HG03108 (cell line): ENCODE measurements around the gene ARHGAP19.

Experiments used
- ATAC-seq: cut with Tn5 transposase; IDR thresholded peaks from one replicate; pipeline ENCODE4 v1.9.1; 2021; ENCODE audit warnings: moderate library complexity; ENCODE audit not compliant: unreplicated experiment

Gene ARHGAP19

DNA sequence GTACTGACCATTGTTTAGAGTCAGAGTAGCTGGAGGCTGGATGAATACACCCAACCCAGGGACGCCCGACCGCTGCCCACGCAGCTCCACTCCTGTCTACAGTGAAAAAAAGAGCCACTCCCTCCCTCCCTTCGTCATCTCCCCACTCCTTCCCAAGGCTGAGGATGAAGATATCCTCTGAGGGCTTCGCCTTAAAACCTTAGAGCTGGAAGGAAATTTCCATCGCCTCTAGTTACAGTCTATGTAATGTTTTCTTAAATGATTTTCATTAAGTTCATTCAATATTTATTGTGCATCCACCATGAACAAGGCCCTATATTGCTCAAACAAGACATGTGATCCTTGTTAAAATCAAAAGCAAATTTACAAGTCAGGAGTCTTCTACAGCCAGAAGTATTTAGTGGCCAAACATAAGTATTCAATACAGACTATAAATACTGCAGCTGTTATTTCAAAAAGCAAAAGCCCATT, 95.4 kb downstream of the ARHGAP19 start:
- no peak for ATAC-seq

DNA sequence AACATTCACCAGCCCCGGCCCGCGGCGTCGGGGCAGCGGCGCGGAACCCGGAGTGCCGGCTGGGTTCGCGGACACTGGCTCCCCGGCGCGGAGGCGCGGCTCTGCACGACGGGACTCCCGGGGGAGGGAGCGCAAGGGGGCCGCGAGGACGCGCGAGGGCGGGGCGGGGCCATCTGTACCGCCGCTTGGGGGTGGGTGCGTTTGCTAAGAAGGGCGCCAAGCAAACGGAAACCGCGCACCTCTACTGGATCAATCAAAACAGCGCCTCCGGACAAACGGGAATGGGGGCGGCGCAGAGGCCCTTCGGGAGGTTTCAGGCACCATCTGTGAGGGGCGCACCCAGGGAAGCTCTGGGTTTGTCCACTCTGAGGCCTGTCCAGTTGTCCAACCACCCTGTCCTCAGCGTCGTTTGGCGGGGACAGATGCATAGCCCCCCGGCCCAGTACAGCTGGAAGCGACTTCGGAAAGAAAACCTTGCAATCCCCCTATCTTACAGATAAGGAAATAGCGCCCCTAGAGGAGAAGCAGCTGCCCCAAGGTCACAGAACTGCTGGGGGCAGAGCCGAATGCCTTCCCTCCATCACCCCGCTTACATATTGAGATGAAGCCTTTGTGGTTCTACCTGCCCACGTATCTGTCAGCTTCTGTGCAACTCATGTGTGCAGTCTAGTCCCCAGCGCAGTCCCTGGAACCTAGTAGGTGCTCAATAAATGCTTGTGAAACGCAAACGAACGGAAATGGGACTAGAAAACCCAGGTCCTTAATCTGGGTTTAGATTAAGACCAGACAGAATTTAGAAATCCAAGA, 96.0 kb downstream of the ARHGAP19 start:
- ATAC-seq: no peak

DNA sequence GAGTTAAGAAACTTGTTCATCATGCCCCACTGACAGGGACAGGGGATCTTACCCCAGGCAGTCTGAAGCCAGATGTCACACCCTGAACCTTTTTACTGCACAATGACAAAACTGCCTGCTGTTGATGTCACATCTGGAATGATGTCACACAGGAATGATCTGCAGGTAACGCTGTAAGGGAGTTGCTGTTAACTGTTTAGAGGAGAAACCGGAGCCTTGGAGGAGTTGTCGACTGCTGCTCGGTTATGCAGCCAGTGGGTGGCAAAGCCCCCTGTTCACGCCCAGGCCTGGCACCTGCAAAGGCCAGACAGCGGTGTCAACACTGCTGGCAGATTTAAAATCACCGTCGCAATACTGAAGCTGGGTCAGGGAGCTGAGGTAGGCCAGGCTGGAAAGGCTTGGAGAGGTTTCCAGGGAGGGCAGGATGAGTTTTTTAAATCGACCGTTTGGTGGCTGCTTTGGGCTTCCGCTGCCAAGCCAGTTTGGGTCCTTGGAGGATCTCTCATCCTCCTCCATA, 96.7 kb downstream of the ARHGAP19 start:
- no peak for ATAC-seq

DNA sequence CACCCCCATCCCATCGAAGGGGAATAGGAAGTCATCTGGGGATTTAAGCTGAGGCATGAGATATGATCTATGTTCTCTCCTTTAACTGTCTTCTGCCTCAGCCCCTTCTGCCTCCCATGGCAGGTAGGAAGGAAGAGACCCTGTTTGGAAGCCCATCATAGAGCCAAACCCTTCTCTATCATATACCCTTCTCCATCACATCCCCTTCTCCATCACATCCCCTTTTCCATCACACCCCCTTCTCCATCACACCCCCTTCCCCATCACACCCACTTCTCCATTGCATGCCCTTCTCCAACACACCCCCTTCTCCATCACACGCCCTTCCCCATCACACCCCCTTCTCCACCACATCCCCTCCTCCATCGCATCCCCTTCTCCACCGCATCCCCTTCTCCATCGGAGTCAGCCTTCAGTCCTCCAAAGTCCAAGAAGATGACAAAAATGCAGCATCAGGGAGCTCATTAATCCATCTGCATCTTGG, 99.4 kb downstream of the ARHGAP19 start:
- ATAC-seq: no peak

DNA sequence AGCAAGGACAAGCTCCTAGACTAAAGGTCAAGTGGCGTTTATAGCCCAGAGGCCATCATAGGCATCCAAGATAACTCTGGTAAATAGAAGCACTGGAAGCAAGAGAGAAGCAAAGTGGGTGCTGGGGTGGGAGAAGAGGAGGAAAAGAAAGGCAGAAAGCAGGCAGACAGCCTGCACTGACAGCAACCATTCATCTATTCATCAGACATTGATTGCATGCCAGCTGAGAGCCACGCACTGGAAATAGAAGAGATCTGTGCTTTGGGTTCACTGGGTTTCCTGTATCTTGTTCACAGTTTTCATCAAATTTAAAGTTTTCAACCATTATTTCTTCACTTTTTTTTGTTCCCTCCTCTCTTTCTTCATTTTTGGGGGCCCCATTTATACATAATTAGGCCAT, 102.0 kb downstream of the ARHGAP19 start:
- no peak for ATAC-seq

DNA sequence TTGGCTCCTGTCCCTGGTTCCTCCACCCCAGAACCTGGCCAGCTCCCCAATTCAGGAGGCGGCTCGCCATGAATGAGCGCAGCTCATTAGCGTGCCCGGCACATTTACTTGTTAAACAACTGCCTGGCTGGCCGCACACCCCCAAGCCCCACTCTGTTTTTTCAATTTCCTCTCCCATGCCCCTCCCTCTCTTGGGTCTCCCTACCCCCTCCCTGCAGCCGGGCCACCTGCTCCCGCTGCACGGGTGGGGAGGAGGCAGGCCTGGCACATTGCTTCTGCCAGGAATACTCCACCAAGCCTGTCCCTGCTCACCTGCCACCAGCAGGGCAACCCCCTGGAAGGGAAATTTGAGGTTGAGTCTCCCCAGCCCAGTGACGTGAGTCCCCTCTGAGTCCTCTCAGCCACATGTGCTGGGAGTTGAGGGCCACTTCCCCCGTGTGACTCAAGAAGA, 104.2 kb downstream of the ARHGAP19 start:
- no peak for ATAC-seq

DNA sequence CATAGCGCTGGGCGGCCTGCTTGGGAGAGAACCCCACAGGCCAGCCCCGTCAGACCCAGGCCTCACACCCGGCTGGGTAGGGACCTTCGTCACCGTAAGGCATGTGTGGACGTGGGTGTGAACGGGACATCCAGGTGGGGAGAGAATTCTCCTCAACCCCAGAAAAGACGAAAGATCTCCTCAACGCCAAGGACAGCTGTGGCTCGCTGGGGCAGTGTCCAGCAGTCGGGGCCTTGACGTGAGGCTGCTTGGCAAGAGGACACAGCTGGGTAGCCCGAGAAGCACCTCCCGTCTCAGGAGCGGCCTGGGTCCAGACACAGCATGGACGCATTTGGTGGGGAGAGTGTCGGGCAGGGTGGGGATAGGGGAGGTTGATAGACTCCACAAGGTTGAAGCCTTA, 105.5 kb downstream of the ARHGAP19 start:
- no peak for ATAC-seq

DNA sequence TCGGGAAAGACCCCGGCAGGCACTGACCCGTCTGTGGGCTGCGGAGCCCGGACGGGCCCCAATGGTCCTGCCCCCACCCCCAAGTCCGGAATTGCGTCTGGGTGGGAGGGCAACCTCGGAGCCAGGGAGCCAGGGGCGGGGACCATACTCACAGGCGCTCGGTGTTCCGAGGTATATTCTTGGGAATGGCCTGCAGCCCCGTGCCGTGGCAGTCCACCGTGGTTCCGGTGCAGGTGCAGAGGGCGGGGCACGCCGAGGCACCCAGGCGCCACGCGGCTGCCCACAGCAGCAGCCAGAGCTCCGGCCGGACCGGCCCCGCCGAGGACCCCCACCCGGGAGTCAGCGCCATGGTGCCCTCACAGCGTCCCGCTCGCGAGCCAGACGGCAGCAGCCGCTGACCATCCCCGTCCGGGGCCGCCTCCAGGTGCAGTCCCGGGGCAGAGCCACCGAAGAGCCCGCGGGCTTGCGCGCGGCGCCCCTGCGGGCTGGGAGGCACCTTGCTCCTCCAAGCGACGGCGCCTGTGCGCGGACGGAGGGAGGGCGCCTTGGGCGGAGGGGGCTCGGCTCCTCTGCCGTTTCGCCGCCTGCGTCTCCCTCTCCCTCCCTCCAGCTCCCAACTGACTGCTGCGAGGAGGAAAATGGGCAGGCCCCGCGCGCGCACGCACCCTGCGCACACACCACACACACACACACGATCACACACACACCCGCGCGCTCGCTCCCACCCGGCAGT, 106.9 kb downstream of the ARHGAP19 start, which contains the start of gene SLIT1:
Gene SLIT1, minus strand, starts transcription at position 634 of the 733 bp plus-strand sequence. Its CDS starts 285 bp downstream, at position 349.
- ATAC-seq: no peak

DNA sequence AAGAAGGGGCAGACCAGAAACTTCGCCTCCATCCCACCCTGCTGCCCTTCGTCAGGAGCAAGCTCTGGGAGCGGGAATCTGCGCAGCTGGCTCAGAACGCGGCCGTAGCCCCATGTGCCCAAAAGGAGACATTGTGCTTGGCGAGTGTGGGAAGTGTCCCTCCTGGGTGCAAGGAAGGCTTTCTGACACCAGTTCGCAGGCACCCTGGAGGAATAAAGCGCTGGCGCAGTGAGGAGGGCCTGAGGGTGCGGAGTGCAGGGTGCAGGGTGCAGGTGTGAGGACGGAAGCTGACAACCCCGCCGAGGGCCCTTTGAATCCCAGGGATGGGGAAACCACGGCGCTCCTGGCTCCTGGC, 107.5 kb downstream of the ARHGAP19 start:
- ATAC-seq: no peak

DNA sequence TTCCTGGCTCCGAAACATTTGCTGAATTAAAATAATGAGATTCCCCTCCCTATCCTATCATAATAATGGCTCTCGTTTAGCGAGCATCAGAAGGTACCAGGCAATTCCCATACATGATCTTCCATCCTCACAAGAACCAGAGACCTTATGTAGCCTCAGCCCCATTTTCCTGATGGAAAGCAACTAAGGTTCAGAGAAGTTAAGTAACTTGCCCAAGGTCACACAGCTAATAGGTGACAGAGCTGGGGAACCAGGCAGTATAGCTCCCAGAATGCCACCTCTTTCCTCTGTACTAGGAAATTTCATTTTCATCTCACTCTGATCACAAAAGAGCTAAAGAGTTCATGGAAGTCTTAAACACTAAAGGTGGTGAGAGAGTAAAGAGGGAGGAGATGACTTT, 109.1 kb downstream of the ARHGAP19 start:
- ATAC-seq: no peak

DNA sequence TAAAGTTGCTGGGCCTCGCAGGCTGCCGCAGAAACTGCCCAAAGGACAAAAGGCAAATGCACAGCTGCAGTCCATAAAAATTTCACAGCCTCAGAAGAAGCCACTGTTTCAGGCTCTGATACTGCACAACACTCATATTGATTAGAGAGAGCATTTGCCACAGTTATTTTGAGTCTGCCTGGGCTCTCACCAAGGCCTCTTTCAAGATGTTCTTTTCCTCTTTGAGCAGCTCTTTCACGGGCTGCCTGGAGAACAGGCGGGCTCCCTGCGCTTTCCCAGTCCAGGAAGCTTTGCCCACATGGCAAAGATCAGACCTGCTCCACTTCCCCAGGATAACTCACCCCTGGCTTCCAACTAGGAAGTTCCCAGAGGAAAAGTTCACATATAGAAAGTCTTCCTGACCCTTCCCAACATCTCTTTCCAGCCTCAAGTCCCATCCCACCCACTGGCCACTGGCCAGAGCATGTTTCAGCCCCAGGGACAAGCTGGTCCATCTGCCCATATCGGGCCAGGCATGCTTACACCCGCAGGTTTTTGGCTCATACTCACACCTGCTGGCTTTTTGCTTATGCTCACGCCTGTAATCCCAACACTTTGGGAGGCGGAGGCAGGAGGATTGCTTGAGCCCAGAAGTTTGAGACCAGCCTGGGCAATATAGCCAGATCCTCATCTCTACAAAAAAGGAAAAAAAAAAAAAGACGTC, 110.0 kb downstream of the ARHGAP19 start:
- ATAC-seq: no peak

DNA sequence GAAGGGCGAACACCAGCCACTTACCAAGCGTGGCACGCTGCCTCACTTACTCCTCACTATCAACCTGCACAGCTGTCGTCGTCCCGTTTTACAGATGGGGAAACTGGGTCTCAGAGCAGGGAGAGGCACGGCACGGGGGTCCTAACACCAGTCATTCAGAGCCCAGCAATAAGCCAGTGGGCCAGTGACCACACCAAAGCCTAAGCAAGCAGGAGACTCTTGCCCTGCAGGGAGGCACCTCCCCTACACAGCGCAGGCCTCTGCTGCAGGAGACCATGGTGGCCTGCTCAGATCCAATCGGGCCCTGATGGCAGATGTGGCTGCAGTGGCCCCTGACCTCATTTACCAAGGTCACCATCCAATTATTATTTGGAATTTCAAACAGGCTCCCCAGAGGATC, 111.5 kb downstream of the ARHGAP19 start:
- no peak for ATAC-seq

DNA sequence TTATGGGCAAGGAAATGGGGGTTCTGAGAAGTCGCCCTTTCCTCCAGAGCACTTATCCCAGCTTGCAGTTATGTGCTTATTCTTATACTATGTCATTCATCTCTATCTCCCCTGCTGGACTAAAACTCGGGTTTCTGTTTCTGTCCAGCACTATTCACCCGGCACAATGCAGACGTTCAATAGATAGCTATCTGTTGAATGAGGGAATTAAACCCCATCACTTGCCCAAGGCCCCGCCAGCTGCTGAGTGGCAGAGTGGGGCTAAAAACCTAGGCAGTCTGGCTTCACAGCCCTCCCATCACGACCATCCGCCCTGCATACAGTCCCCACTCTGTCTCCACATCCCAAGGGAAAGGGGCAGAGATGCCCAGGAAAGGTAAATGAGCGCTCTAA, 112.1 kb downstream of the ARHGAP19 start:
- no peak for ATAC-seq

DNA sequence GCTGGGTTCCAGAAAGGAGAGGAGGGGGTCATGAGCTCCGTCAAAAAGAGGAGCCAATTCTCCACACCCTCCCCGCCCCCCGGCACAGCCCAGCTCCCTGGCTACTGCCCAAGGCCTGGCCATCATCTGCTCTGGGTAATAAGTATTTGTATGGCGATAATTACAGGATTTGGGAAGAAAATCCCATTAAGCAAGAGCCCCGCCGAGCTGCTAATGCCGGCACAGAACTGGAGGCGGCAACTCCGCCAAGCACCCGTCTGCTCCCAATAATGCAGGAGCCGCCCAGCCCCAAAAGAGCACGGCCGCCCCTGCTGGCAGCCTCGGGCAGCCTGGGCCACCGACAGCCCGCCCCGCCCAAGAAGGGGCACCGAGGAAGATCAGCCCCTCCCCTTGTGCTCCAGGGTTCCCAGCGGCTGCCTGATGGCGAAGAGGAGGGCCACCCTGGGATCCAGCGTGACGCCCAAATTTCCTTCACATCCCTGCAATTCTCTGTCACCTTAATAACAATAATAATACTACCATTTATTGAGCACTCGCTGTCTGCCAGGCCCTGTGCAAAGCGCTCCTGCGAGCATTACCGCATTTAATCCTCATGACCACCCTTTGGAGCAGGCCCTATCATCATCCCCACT, 112.6 kb downstream of the ARHGAP19 start:
- ATAC-seq: no peak

DNA sequence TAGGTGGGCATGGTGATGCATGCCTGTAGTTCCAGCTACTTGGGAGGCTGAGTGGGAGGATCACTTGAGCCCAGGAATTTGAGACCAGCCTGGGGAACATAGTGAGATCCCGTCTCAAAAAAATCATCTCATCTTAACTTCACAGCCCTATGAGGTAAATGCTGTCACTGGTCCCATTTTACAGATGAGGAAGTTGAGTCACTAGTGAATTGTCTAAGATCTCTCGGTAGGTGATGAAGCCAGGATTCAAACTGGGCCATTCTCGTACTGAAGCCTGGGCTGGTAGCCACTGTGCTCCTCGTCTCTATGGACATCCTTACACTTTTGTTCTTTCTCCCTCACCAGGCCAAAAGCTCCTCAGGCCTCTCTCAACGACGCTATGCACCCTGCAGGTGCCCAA, 113.1 kb downstream of the ARHGAP19 start:
- no peak for ATAC-seq

DNA sequence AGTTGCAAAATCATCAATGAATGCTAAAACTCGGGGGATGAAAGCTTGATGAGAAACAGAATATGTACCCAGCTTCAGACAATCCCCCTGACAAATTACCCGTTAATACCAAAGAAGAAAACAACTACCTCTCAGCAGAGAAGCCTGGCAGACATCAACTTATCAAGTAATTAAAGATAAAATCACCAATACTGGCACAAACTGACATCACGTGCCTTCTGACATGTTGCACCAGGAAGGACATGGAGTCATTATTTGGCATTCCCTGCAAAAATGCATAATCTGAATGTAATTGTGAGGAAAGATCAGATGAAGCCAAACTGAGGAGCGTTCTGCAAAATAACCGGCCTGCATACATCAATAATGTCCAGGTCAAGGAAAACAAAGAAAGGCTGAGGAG, 114.4 kb downstream of the ARHGAP19 start:
- ATAC-seq: no peak

DNA sequence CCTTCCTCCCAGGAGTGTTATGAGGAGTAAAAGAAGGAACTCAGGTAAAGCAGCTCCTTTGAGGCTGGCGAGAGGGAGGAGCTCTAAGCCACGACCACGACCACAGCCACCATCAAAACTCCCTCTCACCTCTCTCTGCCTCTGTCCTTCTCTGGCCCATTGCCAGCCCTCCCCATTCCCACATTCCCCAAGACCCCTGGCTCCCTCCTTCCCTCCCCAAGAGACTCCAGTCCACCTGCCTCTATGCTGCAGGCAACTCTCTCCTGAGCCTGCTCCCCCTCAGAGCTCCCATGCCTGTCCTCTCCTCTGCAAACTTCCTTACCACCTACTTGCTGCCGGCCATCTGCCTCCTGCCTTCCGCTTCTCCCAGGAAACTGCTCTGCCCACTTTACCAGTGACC, 116.2 kb downstream of the ARHGAP19 start:
- ATAC-seq: no peak

DNA sequence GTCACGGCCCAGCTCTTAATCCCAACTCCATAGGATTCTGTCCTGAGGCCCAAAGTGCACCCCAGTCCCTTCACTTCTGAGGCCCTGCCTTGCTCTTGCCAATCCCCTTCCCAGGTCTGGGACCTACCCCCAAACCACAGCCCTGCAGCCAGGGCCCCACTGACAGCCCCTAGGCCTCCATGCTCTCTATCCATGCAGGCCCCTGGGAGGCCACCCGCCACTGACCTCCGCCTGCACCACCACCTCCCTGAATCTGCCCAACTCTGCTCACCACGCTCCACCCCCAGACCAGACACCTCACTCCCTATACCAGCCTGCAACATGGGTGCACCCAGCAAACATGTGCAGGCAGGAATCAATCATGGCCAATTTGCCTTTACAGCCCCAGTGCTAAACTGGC, 116.9 kb downstream of the ARHGAP19 start:
- no peak for ATAC-seq

DNA sequence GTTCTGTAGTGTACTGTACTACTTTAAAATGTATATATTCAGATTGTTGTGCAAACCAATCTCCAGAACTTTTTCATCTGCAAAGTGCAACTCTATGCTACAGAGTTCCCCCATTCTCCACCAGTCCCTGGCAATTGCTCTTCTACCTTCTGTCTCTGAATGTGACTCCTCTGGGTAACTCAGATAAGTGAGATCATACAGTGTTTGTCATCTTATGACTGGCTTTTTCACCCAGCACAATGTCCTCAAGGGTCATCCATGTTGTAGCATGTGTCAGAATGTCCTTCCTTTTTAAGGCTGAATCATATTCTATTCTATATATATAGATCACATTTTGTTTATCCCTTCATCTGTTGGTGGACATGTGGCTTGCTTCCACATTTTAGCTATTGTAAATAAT, 117.5 kb downstream of the ARHGAP19 start:
- ATAC-seq: no peak

DNA sequence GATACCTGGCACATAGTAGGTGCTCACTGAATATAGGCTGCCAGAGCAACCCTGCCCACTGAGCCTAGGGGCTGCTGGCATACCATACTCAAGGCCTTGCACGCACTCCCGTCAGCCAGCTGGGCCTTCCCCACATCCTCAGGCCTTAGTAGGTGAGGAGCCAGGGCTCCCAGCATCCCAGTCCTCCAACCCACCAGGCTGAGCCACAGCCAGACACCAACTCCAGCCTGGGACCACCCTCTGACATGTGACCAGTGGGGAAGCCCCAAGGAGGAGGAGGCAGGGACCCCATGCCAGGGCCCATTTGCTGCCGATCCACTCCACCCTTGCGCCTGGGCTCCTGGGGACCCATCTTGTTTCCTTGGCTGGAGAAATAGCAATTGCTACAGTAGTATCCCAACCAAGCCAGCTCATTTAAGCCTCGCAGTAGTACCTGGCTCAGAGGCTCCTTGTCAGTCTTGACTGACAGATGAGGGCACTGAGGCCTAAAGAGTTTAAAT, 118.1 kb downstream of the ARHGAP19 start:
- no peak for ATAC-seq

DNA sequence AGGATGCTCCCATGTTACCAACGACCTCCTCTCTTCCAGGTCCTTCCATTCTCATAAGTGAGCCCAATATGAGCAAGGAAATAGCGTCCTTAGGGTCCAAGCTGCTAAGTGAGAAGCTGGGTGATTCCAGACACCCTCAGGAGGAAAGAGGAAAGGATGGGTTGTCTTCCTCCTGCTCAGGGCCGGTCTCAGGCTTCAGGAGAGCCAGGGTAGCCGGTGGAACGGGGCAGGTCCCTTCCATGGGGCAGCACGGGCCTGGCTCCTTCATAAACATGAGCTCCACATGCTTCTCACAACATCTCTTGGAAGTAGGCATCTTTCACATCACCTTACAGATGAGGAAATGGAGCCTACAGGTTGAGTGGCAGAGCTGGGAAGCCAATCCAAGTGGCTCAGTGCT, 119.4 kb downstream of the ARHGAP19 start:
- ATAC-seq: no peak
